GM19468 (cell line): Measurements from ENCODE around the gene MAP9.
"Not testable (repeated sequence)": the region's sequence is repeated elsewhere in the genome, so short reads cannot be mapped to it uniquely, and the experiment has no call there.

Source experiments
- ATAC-seq: cut with Tn5 transposase; IDR thresholded peaks from one replicate; pipeline ENCODE4 v1.9.1; 2021; ENCODE audit warnings: mild to moderate bottlenecking, moderate library complexity, moderate number of reproducible peaks; ENCODE audit not compliant: unreplicated experiment; ENCODE audit errors: extremely low read depth

Gene MAP9

GRCh38 chr4:155376387-155377268 is at the start of gene MAP9:
Gene MAP9, minus strand, starts transcription at chr4:155376965. Its CDS starts 1,115 bp downstream, at chr4:155375850.
- peak; percentile 99 for ATAC-seq

- not testable (repeated sequence) for ATAC-seq
Observed at GRCh38 chr4:155424778-155425177, 48.0 kb upstream of the MAP9 start.

GRCh38 chr4:155423671-155424070 is 46.9 kb upstream of the MAP9 start:
- no peak for ATAC-seq

- ATAC-seq: no peak
Observed at GRCh38 chr4:155419266-155419665, 42.5 kb upstream of the MAP9 start.

GRCh38 chr4:155415662-155416061 is 38.9 kb upstream of the MAP9 start:
- ATAC-seq: no peak

GRCh38 chr4:155413451-155413850 is 36.7 kb upstream of the MAP9 start:
- no peak for ATAC-seq

GRCh38 chr4:155411546-155411945 is 34.8 kb upstream of the MAP9 start:
- no peak for ATAC-seq

GRCh38 chr4:155408796-155409195 is 32.0 kb upstream of the MAP9 start:
- no peak for ATAC-seq

- no peak for ATAC-seq
Observed at GRCh38 chr4:155407480-155407879, 30.7 kb upstream of the MAP9 start.

- ATAC-seq: no peak
Observed at GRCh38 chr4:155405059-155405458, 28.3 kb upstream of the MAP9 start.

- ATAC-seq: no peak
Observed at GRCh38 chr4:155403886-155404285, 27.1 kb upstream of the MAP9 start.

GRCh38 chr4:155402941-155403340 is 26.2 kb upstream of the MAP9 start:
- ATAC-seq: no peak

GRCh38 chr4:155400893-155401292 is 24.1 kb upstream of the MAP9 start:
- ATAC-seq: no peak

GRCh38 chr4:155399974-155400697 is 23.4 kb upstream of the MAP9 start:
- no peak for ATAC-seq

GRCh38 chr4:155392481-155393184 is 15.9 kb upstream of the MAP9 start:
- ATAC-seq: no peak

- no peak for ATAC-seq
Observed at GRCh38 chr4:155391932-155392331, 15.2 kb upstream of the MAP9 start.

GRCh38 chr4:155388162-155388561 is 11.4 kb upstream of the MAP9 start:
- ATAC-seq: no peak

GRCh38 chr4:155383541-155383940 is 6.8 kb upstream of the MAP9 start:
- ATAC-seq: no peak

GRCh38 chr4:155377276-155377675 is 511 bp upstream of the MAP9 start:
- no peak for ATAC-seq

- peak; percentile 31 for ATAC-seq
Observed at GRCh38 chr4:155371432-155372043, 5.2 kb downstream of the MAP9 start.
